ENCODE measurements around the gene PLCL1.

Gene PLCL1

DNA sequence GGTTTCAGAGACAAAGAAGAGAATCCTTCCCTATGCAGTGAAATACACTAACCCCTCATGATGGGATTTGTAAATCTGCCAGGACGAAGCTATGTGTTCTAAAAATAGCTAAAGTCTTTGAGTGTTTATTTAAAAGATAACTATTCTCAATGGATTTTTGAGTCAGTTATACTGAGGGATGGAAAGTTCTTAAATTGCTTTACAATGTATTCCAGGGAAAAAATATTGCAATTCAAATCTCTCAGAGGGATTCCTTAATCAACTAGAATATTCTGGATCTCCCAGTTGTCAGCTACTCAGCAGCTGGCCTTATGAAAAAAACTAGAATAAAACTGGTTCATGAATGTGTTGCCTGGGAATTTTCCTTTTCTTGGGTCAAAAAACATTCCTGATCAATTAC is 312.4 kb downstream of the PLCL1 start:
- no peak for DNase-seq (ENCODE audit: low read depth)
- no peak overlapping the region for H3K4me3 ChIP-seq (ENCODE audit: low read length)
- TF ChIP-seq, protein P1, sequence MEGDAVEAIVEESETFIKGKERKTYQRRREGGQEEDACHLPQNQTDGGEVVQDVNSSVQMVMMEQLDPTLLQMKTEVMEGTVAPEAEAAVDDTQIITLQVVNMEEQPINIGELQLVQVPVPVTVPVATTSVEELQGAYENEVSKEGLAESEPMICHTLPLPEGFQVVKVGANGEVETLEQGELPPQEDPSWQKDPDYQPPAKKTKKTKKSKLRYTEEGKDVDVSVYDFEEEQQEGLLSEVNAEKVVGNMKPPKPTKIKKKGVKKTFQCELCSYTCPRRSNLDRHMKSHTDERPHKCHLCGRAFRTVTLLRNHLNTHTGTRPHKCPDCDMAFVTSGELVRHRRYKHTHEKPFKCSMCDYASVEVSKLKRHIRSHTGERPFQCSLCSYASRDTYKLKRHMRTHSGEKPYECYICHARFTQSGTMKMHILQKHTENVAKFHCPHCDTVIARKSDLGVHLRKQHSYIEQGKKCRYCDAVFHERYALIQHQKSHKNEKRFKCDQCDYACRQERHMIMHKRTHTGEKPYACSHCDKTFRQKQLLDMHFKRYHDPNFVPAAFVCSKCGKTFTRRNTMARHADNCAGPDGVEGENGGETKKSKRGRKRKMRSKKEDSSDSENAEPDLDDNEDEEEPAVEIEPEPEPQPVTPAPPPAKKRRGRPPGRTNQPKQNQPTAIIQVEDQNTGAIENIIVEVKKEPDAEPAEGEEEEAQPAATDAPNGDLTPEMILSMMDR (IDR thresholded peaks at IDR 0.05; ENCODE audit: insufficient read depth, low read depth, low read length, missing control alignments): no peak

DNA sequence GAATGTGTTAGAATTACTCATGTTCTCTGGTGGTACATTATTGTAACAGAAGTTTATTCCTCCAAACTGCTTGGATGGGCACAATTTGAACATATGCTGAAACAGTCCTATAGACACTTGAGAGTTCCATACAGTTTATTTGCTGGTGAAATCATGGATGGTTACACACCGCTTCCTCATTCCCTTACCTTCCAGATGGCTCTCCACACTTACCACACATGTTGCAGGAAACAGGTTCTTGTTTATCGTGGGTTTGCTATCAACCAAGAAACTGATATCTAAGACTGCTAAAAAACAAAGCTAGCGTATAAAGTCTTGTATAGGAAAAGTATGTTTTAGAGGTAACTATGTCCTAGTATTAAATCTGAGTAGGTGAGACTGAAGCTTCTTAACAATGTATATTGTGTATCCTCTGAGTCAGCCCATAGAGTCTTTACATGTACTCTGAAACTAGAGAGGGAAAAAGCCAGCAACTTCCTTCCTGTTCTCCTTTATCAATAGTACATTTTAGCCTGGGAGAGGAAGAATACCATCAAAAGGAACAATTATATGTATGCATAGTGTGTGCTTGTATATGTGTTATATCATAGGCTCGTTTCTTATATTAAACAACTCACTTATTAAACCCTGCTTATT is 313.1 kb downstream of the PLCL1 start:
- no peak overlapping the region for H3K4me3 ChIP-seq (ENCODE audit: low read length)
- DNase-seq (ENCODE audit: low read depth): no peak
- TF ChIP-seq, protein P1 (IDR thresholded peaks at IDR 0.05; ENCODE audit: insufficient read depth, low read depth, low read length, missing control alignments): no peak

DNA sequence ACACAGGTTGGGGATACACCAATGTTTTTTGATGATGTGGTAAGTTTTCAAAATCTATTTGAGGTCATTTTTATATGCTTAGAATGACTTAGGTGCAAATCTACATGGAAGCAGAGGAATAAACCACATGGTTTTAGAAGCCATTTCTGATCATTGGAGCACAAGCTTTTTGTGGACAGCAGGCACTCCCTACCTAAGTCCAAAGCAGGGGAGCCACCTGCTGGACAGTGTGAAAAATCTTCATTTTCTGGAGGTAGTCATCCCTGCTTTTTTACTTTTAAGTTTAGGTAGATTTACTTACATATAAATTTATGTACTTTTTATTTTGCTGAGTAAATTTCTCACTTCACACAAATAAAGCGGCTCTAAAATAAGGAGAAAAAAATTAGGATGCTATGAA is 323.2 kb downstream of the PLCL1 start:
- H3K4me3 ChIP-seq (ENCODE audit: low read length): no peak overlapping the region
- TF ChIP-seq, protein P1 (IDR thresholded peaks at IDR 0.05; ENCODE audit: insufficient read depth, low read depth, low read length, missing control alignments): peak; percentile 67
- DNase-seq (ENCODE audit: low read depth): peak; percentile 74

DNA sequence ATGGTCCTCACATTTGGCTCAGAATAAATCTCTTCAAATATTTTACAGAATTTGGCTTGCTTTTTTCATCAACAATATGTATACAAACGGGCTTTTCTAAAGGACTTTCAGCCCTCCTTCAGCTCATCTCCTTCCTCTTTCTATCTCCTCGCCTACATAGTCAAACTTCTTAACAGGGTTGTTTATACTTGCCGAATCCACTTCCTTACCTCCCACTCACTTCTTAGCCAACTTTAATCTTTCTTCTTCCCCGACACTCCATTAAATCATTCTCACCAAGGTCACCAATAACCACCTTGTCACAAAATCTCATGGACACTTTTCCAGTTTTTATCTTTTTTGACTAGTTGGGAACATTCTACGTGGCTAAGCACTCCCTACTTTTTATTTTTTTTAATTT is 325.2 kb downstream of the PLCL1 start:
- no peak overlapping the region for H3K4me3 ChIP-seq (ENCODE audit: low read length)
- DNase-seq (ENCODE audit: low read depth): no peak

DNA sequence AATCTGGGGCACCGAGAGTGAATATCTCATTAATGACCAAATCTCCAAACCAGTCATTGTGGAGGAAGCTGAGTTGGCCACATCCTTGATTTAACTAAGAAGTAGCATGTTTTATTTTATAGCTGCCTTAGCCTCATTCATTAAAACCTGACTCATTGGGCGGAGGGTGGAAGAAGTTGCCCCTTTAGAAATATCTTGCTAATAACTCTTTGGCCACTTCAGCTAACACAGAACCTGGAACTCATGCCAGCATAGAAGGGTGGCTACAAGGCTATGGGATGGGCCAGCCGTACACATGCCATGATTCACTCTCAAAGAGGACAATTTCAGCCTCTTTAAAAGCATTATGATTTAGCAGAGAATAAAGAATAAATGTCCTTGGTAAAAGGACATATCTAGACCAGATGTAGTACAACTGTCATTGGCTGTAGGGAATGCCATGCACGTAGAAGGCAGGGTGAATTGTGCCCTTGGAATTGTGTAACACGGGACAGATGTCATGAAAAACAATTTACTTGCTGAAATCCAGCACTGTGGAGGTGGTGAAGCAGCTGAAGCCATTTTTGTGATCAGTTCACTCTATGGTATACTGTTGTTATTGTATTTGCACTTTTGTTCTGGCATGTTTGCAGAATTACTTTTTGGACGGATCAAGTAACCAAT is 330.0 kb downstream of the PLCL1 start:
- no peak for DNase-seq (ENCODE audit: low read depth)
- TF ChIP-seq, protein P1 (IDR thresholded peaks at IDR 0.05; ENCODE audit: insufficient read depth, low read depth, low read length, missing control alignments): no peak
- no peak overlapping the region for H3K4me3 ChIP-seq (ENCODE audit: low read length)

More for the DNA sequence above, 325.2 kb downstream of the PLCL1 start:
- TF ChIP-seq, protein P1 (IDR thresholded peaks at IDR 0.05; ENCODE audit: insufficient read depth, low read depth, low read length, missing control alignments): no peak

DNA sequence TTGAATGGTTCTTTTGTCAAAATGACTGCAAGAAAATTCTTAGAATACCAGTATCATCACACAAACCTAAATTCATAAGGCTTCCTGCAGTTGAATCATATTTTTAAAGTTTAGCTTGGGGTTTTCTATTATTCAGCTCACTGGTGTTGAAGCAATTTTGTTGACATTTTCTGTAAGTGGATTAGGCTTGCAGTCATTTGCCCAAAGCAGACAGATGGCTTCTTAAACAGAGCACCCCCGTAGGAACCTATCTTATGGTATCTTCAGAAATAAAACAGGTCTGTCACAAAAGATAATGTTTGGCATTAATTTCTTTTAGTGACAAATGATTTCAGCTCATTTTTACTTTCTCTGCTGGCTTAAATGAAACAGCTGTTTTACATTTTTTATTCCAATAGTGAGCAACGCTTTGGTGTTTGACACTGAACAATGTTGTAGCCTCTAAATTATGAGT is 331.1 kb downstream of the PLCL1 start:
- DNase-seq (ENCODE audit: low read depth): no peak
- TF ChIP-seq, protein P1 (IDR thresholded peaks at IDR 0.05; ENCODE audit: insufficient read depth, low read depth, low read length, missing control alignments): no peak
- no peak overlapping the region for H3K4me3 ChIP-seq (ENCODE audit: low read length)

All from epithelial cell of esophagus (primary cell).